ENCODE results near the gene MRPL54.
"Not testable (repeated sequence)": the region's sequence is repeated elsewhere in the genome, so short reads cannot be mapped to it uniquely, and the experiment has no call there.

- not testable (repeated sequence) for TF ChIP-seq CTCF (conservative IDR thresholded peaks at IDR 0.05); ZFX (IDR thresholded peaks at IDR 0.05)
These were observed 4.2 kb upstream of the MRPL54 start for GRCh38 chr19:3758297-3758696.

Measured in C4-2B (cell line).